K562 (cell line): Measurements from ENCODE around the gene CCDC13. TPM values are rescaled to one million over a fixed set of nuclear protein-coding genes. Genes with fewer than 3 reads are reported as not detected.
A peak's percentile ranks its signal among the peaks of the same experiment; 100 is the strongest.

Experiments
- ATAC-seq: fragments of 200-7000 bp; cut with Tn5 transposase; 3 replicates; pipeline ENCODE4 v1.9.1; 2020; ENCODE audit warnings: moderate library complexity
- BruUV-seq: library from RNA; stranded (reverse); fragments of 400-500 nt; replicated peaks from 2 replicates; lab custom pipeline; 2021; lab: Mats Ljungman, UMichigan
- CTCF ChIA-PET: fragments of 300-600 bp; formaldehyde crosslinking; extraction: SDS; loops from one replicate; lab custom pipeline; 2021; ENCODE audit warnings: low intra/inter-chr PET ratio; lab: Yijun Ruan, JAX
- POLR2A ChIA-PET: fragments of 300-600, 350-650 bp; sonication (Branson Sonifier 250); formaldehyde crosslinking; extraction: SDS; loops from one replicate; lab custom pipeline; 2021; ENCODE audit warnings: antibody characterized with exemption, inconsistent platforms; lab: Yijun Ruan, JAX
- DNase-seq, 4 experiments: peaks; one replicate each; pipeline versions ENCODE4 v3.0.0 to v3.0.0-alpha.2; 2011 to 2018; ENCODE audit warnings: low spot score in 3 of 4, mixed read lengths in 3 of 4; ENCODE audit errors: extremely low read depth in 1 of 4
- FAIRE-seq: peaks from 2 replicates; lab custom pipeline; 2011; peaks lifted over from hg19 to GRCh38; lab: Jason Lieb, UNC
- H2AFZ ChIP-seq: 2 replicates; pipeline ENCODE4 v1.6.0; 2011; ENCODE audit warnings: low read depth, low read length, control low read depth, inconsistent platforms
- H3K27ac ChIP-seq: fragments of 200-600 bp; 3 replicates; pipeline ENCODE4 v1.8.0; 2011; ENCODE audit warnings: low read depth, mild to moderate bottlenecking, control low read depth, inconsistent platforms, low read length, moderate library complexity, mixed read lengths; ENCODE audit errors: extremely low read depth
- H3K27me3 ChIP-seq, 2 experiments: fragments of 300-600 bp in 1 of 2; 2 replicates in 1 of 2; 3 replicates in 1 of 2; pipeline versions ENCODE4 v1.6.0 to v1.8.0; 2011; ENCODE audit warnings: inconsistent platforms in 2 of 2, low read length in 2 of 2, mild to moderate bottlenecking in 1 of 2, mixed read lengths in 1 of 2, moderate library complexity in 1 of 2; ENCODE audit not compliant: control insufficient read depth in 2 of 2, insufficient read depth in 2 of 2
- H3K36me3 ChIP-seq: fragments of 300-600 bp; 3 replicates; pipeline ENCODE4 v1.8.0; 2011; ENCODE audit warnings: mild to moderate bottlenecking, low read length, inconsistent platforms; ENCODE audit not compliant: control insufficient read depth, insufficient read depth
- H3K4me1 ChIP-seq, 2 experiments: fragments of 200-600 bp in 1 of 2; replicated peaks in 1 of 2; 2 replicates in 1 of 2; 3 replicates in 1 of 2; pipeline versions ENCODE4 v1.5.1 to v1.8.0; 2011; ENCODE audit warnings: inconsistent platforms in 2 of 2, low read length in 2 of 2, mild to moderate bottlenecking in 1 of 2, mixed read lengths in 1 of 2, moderate library complexity in 1 of 2; ENCODE audit not compliant: control insufficient read depth in 2 of 2, insufficient read depth in 2 of 2
- H3K4me2 ChIP-seq: 2 replicates; pipeline ENCODE4 v1.6.1; 2011; ENCODE audit warnings: low read length, control low read depth, inconsistent platforms, mixed read lengths; ENCODE audit not compliant: insufficient read depth
- H3K4me3 ChIP-seq: fragments of 200-600 bp; sonication (generic), shearing (Covaris generic); 2 replicates; pipeline ENCODE4 v1.5.1; 2016; ENCODE audit warnings: control low read depth, inconsistent platforms
- H3K79me2 ChIP-seq: fragments of 200-600 bp; 3 replicates; pipeline ENCODE4 v1.8.0; 2011; ENCODE audit warnings: low read length, inconsistent platforms; ENCODE audit not compliant: control insufficient read depth, insufficient read depth
- H3K9ac ChIP-seq, 2 experiments: 2 replicates each; pipeline versions ENCODE4 v1.6.0 to v1.6.1; 2011; ENCODE audit warnings: low read depth in 2 of 2, low read length in 2 of 2, control low read depth in 1 of 2, inconsistent platforms in 1 of 2, mild to moderate bottlenecking in 1 of 2, mixed read lengths in 1 of 2; ENCODE audit not compliant: insufficient read depth in 1 of 2
- H3K9me1 ChIP-seq: one replicate; pipeline ENCODE4 v1.6.0; 2011; ENCODE audit warnings: inconsistent platforms, mild to moderate bottlenecking, low read length, moderate library complexity; ENCODE audit not compliant: control insufficient read depth, insufficient read depth
- H3K9me3 ChIP-seq: replicated peaks from 2 replicates; pipeline ENCODE4 v1.5.1; 2011; ENCODE audit warnings: low read depth, low read length, inconsistent platforms; ENCODE audit not compliant: control insufficient read depth, insufficient read depth
- H4K20me1 ChIP-seq: replicated peaks from 2 replicates; pipeline ENCODE4 v1.6.1; 2011; ENCODE audit warnings: low read length, inconsistent platforms, mixed read lengths; ENCODE audit not compliant: control insufficient read depth, insufficient read depth
- BRD9 ChIP-seq: fragments of 450-650 bp; IDR thresholded peaks from 2 replicates; pipeline ENCODE4 v1.6.1; 2018; ENCODE audit warnings: low read depth; ENCODE audit not compliant: partially characterized antibody
- CTCF ChIP-seq, 3 experiments: IDR thresholded peaks in 2 of 3; conservative IDR thresholded peaks in 1 of 3; 2 replicates each; pipeline ENCODE4 v1.5.1; 2011 to 2012; ENCODE audit warnings: low read length in 3 of 3, mild to moderate bottlenecking in 3 of 3, control low read depth in 2 of 3, improper control_type of control experiment in 1 of 3, inconsistent platforms in 1 of 3, low read depth in 1 of 3, mixed read lengths in 1 of 3, moderate library complexity in 1 of 3; ENCODE audit not compliant: insufficient read depth in 2 of 3
- THRB ChIP-seq: fragments of 450-650 bp; formaldehyde crosslinking; conservative IDR thresholded peaks from 2 replicates; pipeline ENCODE4 v1.4.0; 2022; ENCODE audit warnings: mild to moderate bottlenecking, missing genetic modification characterization
- ZBTB40 ChIP-seq, 2 experiments: fragments of 450-650 bp in 1 of 2; sonication (generic) in 1 of 2; formaldehyde crosslinking in 1 of 2; IDR thresholded peaks; 2 replicates each; pipeline versions ENCODE4 v1.7.1 to v1.9.0; 2016 to 2022; ENCODE audit warnings: inconsistent platforms in 1 of 2, mild to moderate bottlenecking in 1 of 2, missing genetic modification reagents in 1 of 2
- WGBS: fragments of 100-300 bp; shearing (Covaris generic); methylation state at CpG from one replicate; pipeline ENCODE4 v1.1.6; 2016; ENCODE audit warnings: low coverage, mixed read lengths; ENCODE audit not compliant: insufficient coverage; ENCODE audit errors: missing lambda C conversion rate; 5-methylcytosine and 5-hydroxymethylcytosine counted together
- in situ Hi-C: fragments of 300-500 bp; cut with MboI; formaldehyde crosslinking; loops from 4 replicates; pipeline ENCODE4 v1.15.0; 2018; ENCODE audit warnings: inconsistent platforms, mixed read lengths
- intact Hi-C: fragments of 100-400 bp; cut with micrococcal nuclease; formaldehyde crosslinking; loops from 2 replicates; pipeline ENCODE4 v1.14.2; 2022
- polyA plus RNA-seq, 8 experiments: library from polyadenylated mRNA; depleted of rRNA in 4 of 8; stranded (reverse) in 5 of 8; unstranded in 3 of 8; fragments of >200 nt; fragmentation: Nextera tagmentation in 2 of 8; fragmentation: Illumina TruSeq in 1 of 8; extraction: Ambion mirVana in 2 of 8; extraction: Trizol in 1 of 8; gene quantifications; 2 replicates each; pipeline versions ENCODE4 v1.2.1 to v1.2.3, GENCODE V29; 2011 to 2014; ENCODE audit warnings: inconsistent platforms in 1 of 8, missing spikeins in 1 of 8
- total RNA-seq, 7 experiments: library from RNA; depleted of rRNA in 6 of 7; stranded (reverse); fragments of >200 nt in 6 of 7; fragmentation: Illumina TruSeq in 2 of 7; extraction: Trizol in 2 of 7; gene quantifications; 2 replicates each; pipeline versions ENCODE4 v1.2.1 to v1.2.3, GENCODE V29; 2011 to 2021; ENCODE audit warnings: low replicate concordance in 1 of 7

CCDC13 gene
- total and polyA plus RNA-seq, 9 of the 15 experiments (the other 6 are each of a cell fraction or from before 2014, with no cell fraction given), result 0.20 to 0.70 (median 0.48) TPM; not detected in 2

GRCh38 chr3:42780892-42781700 is 8.0 kb upstream of the CCDC13 start (continued):
- TF ChIP-seq CTCF (IDR thresholded peaks at IDR 0.05 in 2 of 3, conservative IDR thresholded peaks at IDR 0.05 in 1 of 3; ENCODE audit: insufficient read depth in 2 of 3, low read depth in 1 of 3, low read length in 3 of 3), result peak; percentile 77 to 92 (median 77); a peak in 5 of 6 replicates

GRCh38 chr3:42780398-42780797 is 7.3 kb upstream of the CCDC13 start:
- Histone ChIP-seq H3K9me3 (no peaks in the 10 kb centered on the region), H3K27ac (no peak overlapping the region), H3K4me1 (peaks cover 4 to 6% of the 10 kb centered on the region in 2 experiments; a peak in 2 of 5 replicates), H2AFZ (no peak overlapping the region), H3K4me2 (no peak overlapping the region), H3K36me3 (peaks cover 48% of the 10 kb centered on the region), H3K79me2 (no peaks in the 10 kb centered on the region), H3K27me3 (no peaks in the 10 kb centered on the region), H3K9me1 (no peaks in the 10 kb centered on the region), H3K4me3 (no peak overlapping the region), H3K9ac (no peak overlapping the region), H4K20me1 (peaks cover 3% of the 10 kb centered on the region; the same call in 1 of the 2 replicates)
- ChIA-PET POLR2A (interaction anchor here (0.5 to 0.9 kb wide), 5 partner anchors 16 to 199 kb away, joined by 3 to 5 read pairs (median 3); partner anchors contain the start of genes HIGD1A and SEC22C), CTCF (interaction anchor here (0.8 to 3.6 kb wide), 11 partner anchors 25 to 182 kb away, joined by 3 to 61 read pairs (median 5); no protein-coding TSS in a partner anchor)
- FAIRE-seq (no peak), DNase-seq (no peak), ATAC-seq (no peak)
- WGBS, result 65% methylated on average over 3 of the region's 3 CpGs
- intact Hi-C loops (loop anchor here (2.0 kb wide), 2 partner anchors 38 to 58 kb away; no protein-coding TSS in a partner anchor), in situ Hi-C loops (loop anchor here (5.0 kb wide), 2 partner anchors 47 to 97 kb away; partner anchors contain the start of gene CYP8B1)
- BruUV-seq, result no TSS peak
- TF ChIP-seq THRB (no peak), BRD9 (no peak), ZBTB40 (IDR thresholded peaks at IDR 0.05) (no peak), ZBTB40 (CRISPR knock-in tag; IDR thresholded peaks at IDR 0.05) (no peak)
